GM18511 (cell line): ENCODE results near the gene ATXN7L1.

ENCODE experiments used
- ATAC-seq: cut with Tn5 transposase; IDR thresholded peaks from one replicate; pipeline ENCODE4 v1.9.1; 2021; ENCODE audit warnings: mild to moderate bottlenecking, moderate library complexity; ENCODE audit not compliant: unreplicated experiment

The ATXN7L1 gene

DNA sequence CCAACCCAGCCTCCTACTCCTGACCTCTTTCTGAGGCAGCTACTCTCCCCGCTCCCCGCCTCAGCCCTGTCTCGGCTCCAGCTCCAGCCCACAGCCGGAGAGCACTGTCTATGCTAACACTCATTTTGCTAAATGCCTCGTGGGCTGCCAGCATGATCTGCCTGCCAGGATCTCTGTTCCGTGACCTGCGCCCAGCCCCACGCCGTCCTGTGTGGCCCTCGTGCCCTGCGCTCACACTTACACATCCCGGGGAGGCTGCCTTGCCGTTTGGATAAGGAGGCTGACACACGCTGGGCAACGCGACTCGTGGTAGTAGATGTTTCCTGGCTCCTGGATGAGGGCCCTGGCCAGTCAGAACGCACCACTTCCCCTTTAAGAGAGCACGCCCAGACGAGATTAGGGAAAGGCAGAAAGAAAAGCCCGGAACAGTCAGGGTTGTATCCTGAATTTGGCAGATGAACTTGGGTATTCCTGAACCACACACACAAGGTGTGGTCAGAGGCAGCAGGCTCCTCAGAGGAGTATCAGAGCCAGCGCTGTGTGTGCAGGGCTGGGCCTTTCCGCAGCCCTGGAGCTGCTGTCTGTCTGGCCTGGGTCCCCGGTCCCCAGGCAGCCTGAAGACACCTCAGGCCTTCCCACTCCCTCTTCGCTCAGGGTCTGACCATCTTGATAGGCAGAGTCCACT is 197.4 kb downstream of the ATXN7L1 start:
- no peak for ATAC-seq

DNA sequence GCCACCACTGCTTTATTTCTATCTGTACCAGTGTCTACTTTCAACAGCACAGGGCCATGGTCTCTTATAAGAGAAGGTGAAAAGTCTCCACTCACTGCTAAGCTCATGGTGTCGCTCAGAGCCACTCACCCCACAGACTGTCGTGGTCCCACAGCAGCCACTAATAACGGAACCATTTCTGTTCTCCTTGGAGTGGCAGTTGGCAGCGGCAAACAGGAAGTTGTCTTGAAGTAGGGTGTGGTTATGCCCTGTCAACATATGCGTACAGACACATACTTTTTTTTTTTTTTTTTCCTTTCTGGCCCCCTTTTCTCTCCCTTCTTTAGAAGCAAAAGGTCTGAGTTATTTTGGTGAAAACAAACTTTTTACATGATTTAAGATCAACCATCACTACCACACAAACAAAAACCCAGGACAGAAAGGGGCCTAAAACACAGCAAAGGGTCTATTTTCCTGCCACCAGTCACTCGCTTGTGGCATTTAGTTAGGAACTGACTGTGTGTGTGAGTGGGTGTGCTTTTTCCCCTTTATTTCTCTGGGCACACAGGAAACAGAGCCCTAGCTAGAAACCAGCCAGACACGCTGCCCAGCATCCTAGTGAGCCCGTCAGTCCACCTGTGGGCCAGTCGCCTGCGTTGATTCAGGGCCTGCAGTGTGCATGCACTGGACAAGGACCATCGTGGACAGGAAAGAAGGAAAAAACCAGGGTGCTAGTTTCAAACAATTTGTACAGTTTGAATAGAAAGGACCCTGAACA is 198.4 kb downstream of the ATXN7L1 start:
- ATAC-seq: peak; percentile 65

DNA sequence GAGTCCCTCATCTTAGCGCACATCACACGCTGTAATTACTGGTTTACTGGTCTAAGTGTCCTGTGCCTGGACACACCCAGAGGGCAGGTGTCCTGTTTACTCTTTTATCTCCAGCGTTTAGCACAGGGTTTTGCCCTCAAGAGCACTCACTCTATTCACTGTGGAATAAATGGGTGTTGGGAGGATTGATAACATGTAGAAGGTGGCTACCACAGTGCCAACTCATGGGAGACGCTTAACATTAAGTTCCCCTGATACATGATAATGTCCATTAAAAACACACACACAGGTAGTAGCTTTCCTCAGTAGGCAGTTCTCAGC is 199.0 kb downstream of the ATXN7L1 start:
- no peak for ATAC-seq

DNA sequence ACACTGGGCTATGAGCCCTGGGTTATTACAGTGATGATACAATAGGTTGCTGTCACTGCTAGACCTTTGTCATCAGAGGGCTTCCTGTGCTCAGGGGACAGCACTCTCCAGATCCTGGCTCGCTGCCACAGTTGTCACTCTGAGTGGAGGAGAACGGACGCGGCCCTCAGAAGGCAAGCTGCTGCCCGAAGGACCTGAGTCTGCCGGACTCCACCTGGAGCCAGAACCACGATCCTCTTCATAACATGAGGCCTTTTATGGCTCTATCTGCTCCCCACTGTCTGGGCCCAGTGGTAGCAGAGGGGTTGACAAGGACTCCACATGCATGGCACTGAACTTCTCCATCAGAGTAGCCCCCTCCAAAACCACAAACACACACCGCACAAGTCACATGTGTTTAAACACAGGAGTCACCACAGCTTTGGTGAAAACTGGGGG is 200.4 kb downstream of the ATXN7L1 start:
- no peak for ATAC-seq

DNA sequence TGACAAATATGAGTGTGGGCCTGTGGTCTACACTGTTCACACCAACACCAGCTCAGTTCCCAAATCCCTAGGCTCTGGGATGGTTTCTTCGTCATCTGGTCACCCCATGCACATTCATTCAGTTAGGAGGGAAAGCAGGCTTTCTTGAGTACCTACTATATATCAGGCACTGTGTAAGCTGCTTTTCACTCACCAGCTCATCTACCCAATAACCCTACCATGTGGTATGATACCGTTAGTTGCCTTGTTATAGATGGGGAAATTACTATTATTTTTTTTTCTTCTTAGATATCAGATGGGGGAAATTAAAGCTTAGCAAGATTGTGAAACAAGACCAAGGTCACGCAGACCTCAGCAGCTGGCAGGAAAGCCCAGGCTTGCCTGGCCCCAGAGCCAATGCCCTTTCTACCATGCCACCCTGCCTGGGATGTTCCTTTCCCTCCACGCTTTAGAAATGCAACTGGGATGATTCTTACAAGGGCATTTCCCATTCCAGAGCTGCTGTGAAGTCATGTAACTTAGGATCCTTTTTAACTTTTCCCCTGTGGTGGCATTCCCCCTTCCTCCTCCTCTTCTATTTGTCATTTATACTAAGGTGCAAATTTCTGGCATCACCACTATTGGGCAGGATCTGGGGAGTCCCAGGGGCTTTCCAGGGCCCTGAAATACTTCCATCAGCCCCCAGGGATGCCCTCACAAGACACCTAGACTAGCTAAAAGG is 202.0 kb downstream of the ATXN7L1 start:
- no peak for ATAC-seq

DNA sequence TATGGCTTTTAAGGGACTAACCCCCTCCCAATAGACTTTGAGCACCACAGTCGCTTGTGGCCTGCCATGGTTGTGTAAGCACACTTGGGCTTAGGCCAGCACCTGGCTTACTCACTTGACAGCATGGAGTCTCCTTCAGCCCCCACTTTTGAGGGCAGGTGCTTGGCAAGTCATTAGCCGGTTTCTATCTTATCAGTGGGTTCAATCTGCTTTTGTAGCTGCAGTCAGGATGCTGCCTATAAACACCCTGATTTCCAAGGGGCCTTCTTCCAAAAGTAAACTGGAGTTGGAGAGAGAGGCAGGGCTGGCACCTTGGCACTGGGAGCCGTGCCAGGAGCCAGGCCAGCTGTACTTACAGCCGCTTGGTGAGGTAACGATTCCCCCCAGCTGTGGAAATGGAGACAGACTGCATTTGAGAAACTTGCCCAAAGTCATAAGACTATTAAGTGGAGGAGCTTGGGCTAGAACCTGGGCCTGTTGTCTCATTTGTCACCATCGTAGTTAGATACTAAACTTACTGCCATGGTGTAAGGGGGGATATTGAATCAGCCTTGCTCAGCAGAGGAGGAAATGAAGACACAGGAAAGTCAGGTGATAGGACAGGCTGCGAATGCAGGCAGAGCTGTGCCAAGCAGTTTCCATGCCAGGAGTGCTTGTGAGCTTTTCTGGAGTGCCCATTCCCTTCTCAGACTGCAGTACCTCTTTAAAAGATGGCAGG is 202.9 kb downstream of the ATXN7L1 start:
- no peak for ATAC-seq

DNA sequence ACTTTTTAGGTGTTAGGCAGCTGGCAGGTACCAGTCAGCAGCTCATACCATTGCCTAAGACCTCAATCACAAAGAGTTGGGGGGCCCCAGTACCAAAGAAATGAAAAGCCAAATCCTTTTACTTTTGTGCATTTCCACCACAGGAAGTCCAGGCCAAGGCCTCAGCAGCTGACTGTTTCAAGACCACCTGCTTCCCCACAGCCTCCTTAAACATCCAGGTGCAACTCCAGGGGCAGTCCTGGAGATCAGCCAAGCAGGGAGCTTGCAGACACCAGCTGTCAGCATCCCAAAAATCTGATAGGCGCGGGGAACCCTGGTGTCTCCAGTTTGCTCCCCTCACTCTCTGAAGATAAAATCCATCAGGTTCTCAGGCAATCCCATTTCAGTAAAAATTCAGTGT is 203.6 kb downstream of the ATXN7L1 start:
- ATAC-seq: no peak

DNA sequence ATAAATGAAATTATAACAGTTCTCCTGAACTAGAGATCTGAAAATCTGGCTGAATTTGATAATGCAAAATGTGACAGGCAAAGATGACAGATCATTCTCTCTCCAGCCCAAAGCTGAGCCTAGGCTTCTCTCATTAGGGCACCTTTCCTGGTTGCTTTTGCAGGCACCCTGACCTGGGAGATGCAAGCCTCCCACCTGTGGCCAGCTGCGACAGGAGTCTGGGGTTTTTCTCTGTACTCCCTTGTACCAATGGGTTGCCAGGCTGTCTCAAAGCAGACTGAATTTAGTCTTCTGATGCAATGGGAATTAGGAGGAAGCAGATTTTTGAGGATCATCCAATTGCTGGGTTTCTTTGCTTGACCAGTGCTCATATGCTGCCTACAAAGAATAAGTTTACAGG is 210.1 kb downstream of the ATXN7L1 start:
- ATAC-seq: no peak

DNA sequence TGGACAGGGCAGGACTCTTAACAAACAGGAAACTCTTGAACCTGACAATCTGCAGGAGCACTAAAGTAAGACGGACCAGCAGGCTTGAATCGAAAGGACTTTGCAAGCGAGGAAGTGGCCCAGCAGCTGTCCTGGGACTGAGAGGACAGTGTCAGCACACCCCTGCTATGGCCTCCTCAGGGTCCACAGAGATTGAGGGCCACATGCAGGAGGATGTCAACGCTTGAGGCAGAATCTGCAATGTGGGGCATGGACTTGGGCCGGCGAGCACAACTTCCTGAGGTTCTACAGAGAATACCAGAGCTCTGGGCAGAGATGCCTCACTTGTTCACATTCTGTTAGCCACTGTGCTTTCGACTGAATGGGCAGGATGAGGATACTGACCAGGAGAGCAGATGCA is 210.7 kb downstream of the ATXN7L1 start:
- ATAC-seq: no peak

DNA sequence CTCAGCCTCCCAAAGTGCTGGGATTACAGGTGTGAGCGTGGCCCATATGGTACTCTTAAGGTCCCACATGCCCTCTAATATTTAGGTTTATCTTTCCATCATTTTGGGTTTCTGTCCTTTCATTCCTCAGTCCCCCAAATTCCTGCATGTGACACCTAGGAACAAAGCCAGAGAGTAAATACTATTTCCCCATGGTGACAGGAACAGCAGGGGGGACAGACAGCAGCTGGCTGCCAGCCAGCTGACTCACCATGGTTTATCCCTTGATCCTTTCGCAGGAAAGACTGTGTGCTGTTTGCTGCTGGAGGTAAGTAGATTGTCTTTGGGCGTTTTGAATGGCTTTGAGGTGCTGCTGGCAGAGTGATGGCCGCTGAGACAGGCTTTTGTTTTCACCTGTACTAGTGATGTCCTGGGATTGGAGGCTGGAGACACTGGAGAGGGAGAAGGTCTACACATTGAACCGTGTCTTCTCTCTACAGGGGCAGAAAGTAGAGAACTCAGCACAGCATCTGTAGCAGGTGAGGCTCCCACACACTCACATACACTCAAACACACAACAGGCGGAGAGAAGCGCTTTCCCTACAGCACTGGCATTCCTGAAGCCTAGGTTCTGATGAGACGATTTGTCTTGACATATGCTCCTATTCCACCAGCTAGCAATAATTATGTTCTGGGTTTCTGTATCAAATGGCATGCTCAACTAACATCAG is 211.4 kb downstream of the ATXN7L1 start:
- ATAC-seq: no peak

DNA sequence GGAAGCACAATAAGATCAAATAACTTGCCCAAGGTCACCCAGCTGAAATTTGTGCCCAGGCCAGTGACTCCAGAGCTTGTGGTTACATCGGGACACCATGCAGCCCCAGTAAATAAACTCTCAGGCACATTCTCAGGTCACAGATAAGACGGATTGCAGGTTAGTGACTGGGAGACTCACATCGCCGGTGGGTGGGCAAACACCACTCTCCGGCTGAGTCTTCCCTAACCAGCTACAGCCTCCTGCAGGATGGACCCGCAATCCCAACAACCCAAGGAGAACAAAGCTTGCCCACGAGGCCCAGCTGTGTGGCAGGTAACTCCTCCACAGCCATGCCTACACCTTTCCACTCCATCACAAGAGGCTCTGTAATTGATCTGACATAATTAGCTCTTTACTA is 213.4 kb downstream of the ATXN7L1 start:
- ATAC-seq: no peak

DNA sequence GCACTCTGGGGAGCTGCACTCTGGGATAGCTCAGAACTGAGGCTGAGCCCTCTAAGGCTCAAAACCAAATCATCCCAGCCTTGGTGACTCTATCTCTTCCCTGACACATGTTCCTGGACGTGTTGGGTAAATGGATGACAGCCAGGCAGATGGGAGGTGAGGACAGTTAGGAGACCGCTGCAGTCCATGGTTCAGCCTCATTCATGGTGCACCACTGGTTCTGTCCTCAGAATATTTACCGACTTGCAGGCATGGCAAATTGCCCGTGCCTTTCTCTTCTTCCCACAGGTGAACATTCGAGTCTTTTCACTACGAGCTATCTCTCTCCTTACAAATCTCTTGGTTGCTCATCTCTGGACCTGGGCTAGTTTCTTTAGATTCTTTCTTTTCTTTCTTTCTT is 214.8 kb downstream of the ATXN7L1 start:
- ATAC-seq: no peak

DNA sequence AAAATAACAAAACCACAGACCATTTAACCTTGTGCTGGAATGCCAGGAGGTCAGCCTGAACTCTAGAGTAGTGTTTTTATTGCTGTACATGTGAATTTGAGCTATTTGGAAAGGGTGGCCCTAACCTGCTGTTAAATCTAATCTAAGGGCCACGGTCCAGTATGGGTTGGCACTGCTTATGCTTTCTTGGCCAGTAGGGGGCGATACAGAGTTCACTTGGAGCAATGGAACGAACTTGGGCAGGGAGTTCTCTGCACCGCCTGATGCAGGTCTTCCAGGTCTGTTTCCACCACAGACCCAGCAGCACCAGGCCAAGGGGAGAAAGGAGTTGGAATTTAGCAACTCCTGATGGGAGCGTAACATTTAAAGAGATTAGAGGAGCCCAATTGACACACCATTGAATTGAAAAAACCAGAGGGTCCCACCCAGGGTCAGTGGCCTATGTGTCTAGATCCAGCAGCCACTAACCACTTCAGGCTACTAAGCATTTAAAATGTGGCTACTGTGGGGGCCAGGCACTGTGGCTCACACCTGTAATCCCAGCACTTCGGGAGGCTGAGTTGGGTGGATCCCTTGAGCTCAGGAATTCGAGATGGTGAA is 219.4 kb downstream of the ATXN7L1 start:
- ATAC-seq: no peak

DNA sequence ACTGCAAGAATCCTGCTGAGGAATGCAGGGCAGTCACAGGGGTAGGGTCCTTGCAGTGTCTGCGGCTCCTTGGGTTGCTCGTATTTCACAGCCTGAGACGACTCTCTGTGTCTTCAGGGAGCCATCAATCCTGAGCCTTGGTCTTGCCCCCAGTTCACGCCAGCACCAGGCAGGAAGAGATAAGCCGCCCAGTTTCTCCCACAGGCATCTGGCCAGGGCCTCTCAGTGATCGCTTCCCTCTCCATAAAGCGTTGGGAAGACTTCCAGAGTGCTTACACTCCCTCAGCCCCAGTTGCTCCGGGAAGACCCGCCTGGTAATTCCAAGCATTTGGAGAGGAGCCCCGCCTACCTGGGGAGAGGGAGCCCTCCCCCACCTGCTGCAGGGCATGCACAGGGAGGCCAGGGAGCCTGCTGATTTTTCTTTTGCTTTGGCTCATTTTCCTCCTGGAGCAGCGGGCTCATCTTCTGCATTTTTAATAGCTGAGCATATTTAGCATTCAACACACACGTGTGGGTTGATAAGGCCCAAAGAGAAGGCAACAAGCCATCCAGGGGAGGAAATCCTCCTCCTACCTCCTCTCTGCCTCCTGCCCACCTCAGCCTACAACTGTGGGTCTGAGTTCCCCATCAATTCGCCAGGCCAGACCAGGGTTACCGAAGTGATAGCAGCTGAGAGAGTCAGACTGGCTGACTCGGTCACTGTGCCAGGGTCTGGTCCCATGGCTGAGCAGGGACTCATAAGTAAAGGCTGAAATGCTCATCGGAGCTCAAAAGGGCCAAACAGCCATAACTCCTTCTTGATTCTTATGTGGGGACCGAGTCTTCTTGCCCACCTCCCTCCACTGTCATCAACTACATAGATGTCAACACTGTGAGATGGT is 220.7 kb downstream of the ATXN7L1 start:
- ATAC-seq: no peak

DNA sequence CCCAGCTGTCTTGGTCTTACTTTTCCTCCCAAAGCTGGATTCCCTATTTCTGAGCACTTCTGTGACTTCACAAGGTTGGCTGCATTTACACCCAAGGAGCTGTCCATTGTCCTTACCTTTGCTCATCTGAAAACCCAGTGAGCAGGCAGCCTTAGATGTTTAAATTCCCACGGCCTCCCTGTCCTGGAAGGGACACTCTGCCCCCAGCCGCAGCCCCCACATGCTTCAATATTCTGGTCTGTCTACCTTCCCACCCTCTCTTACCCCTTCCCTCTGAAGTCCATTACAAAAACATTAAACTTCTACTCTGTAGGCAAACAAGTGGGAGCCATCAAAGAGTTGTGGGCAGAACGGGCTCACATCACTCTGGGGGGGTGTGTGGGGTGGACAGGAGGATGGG is 221.3 kb downstream of the ATXN7L1 start:
- no peak for ATAC-seq

DNA sequence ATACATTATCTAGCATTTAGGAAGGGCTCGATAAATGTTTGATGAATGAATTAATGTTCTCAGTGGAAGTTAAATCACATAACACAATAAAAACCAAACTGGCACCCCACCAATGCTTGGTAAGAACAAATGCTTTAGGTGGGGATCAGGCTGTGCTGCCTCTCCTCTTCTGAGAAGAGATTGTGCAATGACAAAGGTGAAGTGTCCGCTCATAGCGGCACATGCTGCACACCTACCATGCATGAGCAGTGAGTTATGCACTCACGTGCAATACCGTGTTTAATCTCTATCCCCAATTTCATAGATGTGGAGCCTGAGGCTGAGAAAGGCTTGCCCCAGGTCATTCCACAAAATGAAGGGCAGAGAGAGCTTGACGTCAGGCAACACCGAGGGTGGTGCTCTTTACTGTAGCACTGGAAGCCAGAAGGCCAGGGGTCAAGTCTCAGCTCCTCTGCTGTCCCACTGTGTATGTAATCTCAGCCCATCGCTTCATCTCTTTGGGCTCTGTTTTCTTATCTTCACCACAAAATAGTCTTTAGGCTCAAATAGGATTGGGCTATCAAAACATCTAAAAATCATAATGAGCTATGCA is 222.2 kb downstream of the ATXN7L1 start:
- ATAC-seq: no peak

DNA sequence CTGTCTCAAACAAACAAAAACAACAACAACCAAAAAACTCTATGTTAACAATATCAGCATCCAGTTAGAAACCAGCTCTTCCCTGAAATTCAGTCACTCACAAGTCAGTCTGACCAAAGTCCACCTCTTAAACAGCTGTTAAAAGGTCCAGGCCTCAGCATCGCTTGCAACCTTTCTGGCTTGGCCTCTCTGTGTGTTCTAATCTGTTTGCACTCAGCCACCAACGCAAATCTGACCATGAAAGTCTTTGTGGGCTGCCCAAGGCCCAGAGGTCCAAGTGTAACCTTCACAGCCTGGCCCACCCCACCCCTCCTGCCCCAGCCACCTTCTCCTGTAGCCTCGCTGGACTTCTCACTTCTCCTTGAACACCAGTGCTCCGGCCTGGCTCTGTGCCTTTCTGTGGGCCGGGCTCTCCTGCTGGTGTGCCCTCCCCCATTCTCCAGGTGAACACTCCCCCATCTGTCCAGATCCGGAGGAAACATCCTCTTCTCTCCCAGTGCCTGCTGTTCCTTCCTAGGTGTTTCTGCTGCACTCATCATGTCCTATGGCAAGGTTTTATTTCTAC is 222.9 kb downstream of the ATXN7L1 start:
- ATAC-seq: no peak

DNA sequence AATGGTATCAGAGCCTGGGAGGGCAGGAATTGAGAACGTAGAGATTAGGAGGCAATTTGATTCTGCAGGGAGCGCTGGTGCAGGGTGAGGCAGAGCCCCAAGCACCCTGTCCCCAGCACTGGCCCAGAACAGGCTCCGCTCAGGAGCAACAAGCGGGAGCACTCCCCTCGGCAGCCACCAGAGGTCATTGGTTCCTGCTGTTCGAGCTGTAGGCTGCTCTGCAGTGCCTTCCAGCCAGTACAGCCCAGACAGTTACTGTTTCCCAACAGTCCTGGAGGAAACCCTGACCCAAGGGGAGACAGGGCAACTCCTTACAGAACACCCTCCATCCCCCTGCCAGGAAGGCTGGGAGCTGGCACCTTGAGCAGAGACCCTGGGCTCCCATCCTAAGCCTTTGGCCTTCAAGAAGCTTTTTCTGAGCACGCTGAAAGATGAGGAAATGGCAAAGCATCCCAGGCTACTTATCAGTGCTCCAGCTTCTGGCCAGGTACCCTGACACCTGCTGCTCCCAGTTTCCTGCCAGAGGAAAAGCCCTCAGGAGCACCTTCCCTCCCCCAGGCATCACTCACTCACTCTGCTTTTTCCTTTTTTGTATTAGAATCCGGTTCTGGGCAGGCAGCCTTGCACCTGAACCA is 223.9 kb downstream of the ATXN7L1 start:
- ATAC-seq: peak; percentile 87
